ENCODE measurements around the gene AP1S1. TPM values are rescaled to one million over a fixed set of nuclear protein-coding genes. Genes with fewer than 3 reads are reported as not detected.
"Not testable (repeated sequence)": the region's sequence is repeated elsewhere in the genome, so short reads cannot be mapped to it uniquely, and the experiment has no call there.

Gene AP1S1
- total RNA-seq (10 to 100 TPM in 1 of 5 experiments, 1 to 10 TPM in 4; 6.2 to 39.4 (median 8.3) TPM), polyA plus RNA-seq (1 to 10 TPM; 3.3 to 6.9 TPM), total RNA-seq (3.5 reads per million, percentile 18 among the genes with 10 or more reads in this experiment)

DNA sequence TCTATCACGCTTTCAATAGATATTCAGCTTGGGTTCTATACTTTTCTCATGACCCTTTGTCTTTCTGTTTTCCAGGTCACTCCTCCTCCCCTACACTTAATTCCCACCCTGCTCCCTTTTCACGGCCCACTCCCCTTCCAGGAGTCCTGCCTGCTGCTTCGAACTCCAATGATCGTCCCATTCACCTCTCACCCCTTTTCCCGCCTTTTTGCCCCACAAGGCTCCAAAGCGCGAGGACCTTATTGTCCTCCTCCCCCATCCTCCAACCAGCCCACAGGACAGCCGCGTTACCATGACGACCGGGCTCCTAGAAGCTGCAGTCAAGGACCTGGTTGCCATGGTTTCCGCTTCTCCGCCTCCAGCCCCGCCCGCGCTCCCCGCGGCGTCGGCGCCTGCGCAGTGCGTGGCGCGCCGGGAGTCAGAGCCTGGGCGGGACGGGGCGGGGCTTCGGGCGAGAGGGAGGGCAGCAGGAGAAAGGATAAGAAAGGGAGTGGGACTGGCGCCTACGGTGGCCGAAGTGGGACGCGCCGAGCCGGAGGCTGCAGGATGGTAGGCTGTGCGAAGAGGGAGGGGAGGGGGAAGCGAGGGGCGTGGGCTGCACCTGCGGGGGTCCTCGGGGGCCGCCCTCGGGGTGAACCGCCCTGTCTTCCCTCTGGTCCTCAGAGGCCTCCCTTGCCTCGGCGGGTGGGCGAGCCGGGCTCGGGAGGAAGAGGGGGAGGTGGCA lies at the start of gene AP1S1:
Gene AP1S1 (plus strand): TSS at position 508 of the 724 bp plus-strand sequence. CDS start 39 bp downstream, at position 547.
- Mint-ChIP-seq H3K9me3 (peaks cover 0 to 1% (median 0%) of the 10 kb centered on the region in 11 donors), H3K27ac (peak within 1 kb of the TSS in 8 of 9 donors; percentile 29 to 95 (median 78)), H3K4me1 (peaks cover 10 to 21% (median 13%) of the 10 kb centered on the region in 7 donors), H3K36me3 (peaks cover 0 to 20% (median 6%) of the 10 kb centered on the region in 5 donors), H3K27me3 (peaks cover 7 to 24% (median 8%) of the 10 kb centered on the region in 5 donors), H3K4me3 (peak within 1 kb of the TSS; percentile 70 to 91 (median 84))
- peak; percentile 82 to 94 (median 90) for DNase-seq
- ChIA-PET CTCF (interaction anchor here (0.5 to 0.6 kb wide), 2 partner anchors 33 to 137 kb away, joined by 3 to 4 read pairs; no protein-coding TSS in a partner anchor), POLR2A (no interaction called here)
- Histone ChIP-seq H3K36me3 (ENCODE audit: control insufficient read depth in 2 of 3, insufficient read depth in 3 of 3, low read length in 3 of 3) (peaks cover 0 to 16% (median 0%) of the 10 kb centered on the region in 3 experiments), H3K27me3 (ENCODE audit: control insufficient read depth in 2 of 2, insufficient read depth in 2 of 2, low read length in 2 of 2) (no peaks in the 10 kb centered on the region), H3K9me3 (ENCODE audit: control insufficient read depth in 2 of 3, low read length in 3 of 3) (no peaks in the 10 kb centered on the region), H3K4me1 (ENCODE audit: control insufficient read depth in 2 of 2, insufficient read depth in 2 of 2, low read length in 2 of 2) (peaks cover 10% of the 10 kb centered on the region in 2 donors), H3K4me3 (ENCODE audit: low read length) (peak within 1 kb of the TSS; percentile 62), H3K27ac (ENCODE audit: low read depth, low read length) (peak within 1 kb of the TSS; percentile 42)
- peak; percentile 95 for ATAC-seq
- intact Hi-C loops (cut with micrococcal nuclease) = loop anchor here (1.0 to 2.0 kb wide), 5 partner anchors 11 to 725 kb away; partner anchors contain the start of genes VGF (in 2 of the 2), ZNHIT1 (in 2 of the 2), MEPCE (in 1 of the 2) and ZCWPW1 (in 1 of the 2)

- peaks cover 0 to 12% (median 5%) of the 10 kb centered on the region in 7 donors for H3K4me1 Mint-ChIP-seq
- intact Hi-C loops (cut with micrococcal nuclease) = no loop called here
- ChIA-PET CTCF (no interaction called here), POLR2A (no interaction called here)
- Histone ChIP-seq H3K4me3 (ENCODE audit: low read length) (no peak overlapping the region), H3K4me1 (ENCODE audit: control insufficient read depth in 2 of 2, insufficient read depth in 2 of 2, low read length in 2 of 2) (no peaks in the 10 kb centered on the region), H3K27ac (ENCODE audit: low read depth, low read length) (no peak overlapping the region), H3K27me3 (ENCODE audit: control insufficient read depth in 2 of 2, insufficient read depth in 2 of 2, low read length in 2 of 2) (no peaks in the 10 kb centered on the region), H3K9me3 (ENCODE audit: control insufficient read depth in 2 of 3, low read length in 3 of 3) (no peaks in the 10 kb centered on the region), H3K36me3 (ENCODE audit: control insufficient read depth in 2 of 3, insufficient read depth in 3 of 3, low read length in 3 of 3) (no peaks in the 10 kb centered on the region)
- H3K9me3 Mint-ChIP-seq = peaks cover 0 to 1% (median 0%) of the 10 kb centered on the region in 11 donors
- DNase-seq = no peak
- no peaks in the 10 kb centered on the region for H3K36me3 Mint-ChIP-seq
- no peak overlapping the region for H3K4me3 Mint-ChIP-seq
- H3K27ac Mint-ChIP-seq = no peak overlapping the region
- ATAC-seq = no peak
- peaks cover 28 to 42% (median 36%) of the 10 kb centered on the region in 5 donors for H3K27me3 Mint-ChIP-seq
These were observed 49.5 kb upstream of the AP1S1 start for GRCh38 chr7:101104799-101105198.

- H3K4me3 ChIP-seq (ENCODE audit: low read length); POLR2A ChIA-PET; ATAC-seq; H3K27ac Mint-ChIP-seq; H3K9me3 Mint-ChIP-seq; H3K4me1 ChIP-seq (ENCODE audit: control insufficient read depth in 2 of 2, insufficient read depth in 2 of 2, low read length in 2 of 2); H3K4me1 Mint-ChIP-seq; H3K36me3 ChIP-seq (ENCODE audit: control insufficient read depth in 2 of 3, insufficient read depth in 3 of 3, low read length in 3 of 3); H3K27ac ChIP-seq (ENCODE audit: low read depth, low read length); H3K4me3 Mint-ChIP-seq; H3K27me3 ChIP-seq (ENCODE audit: control insufficient read depth in 2 of 2, insufficient read depth in 2 of 2, low read length in 2 of 2); H3K9me3 ChIP-seq (ENCODE audit: control insufficient read depth in 2 of 3, low read length in 3 of 3); DNase-seq; intact Hi-C loops (cut with micrococcal nuclease); H3K36me3 Mint-ChIP-seq; CTCF ChIA-PET: not testable (repeated sequence)
- peaks cover 28 to 42% (median 32%) of the 10 kb centered on the region in 5 donors for H3K27me3 Mint-ChIP-seq
These were observed 49.0 kb upstream of the AP1S1 start for GRCh38 chr7:101105248-101105647.

DNA sequence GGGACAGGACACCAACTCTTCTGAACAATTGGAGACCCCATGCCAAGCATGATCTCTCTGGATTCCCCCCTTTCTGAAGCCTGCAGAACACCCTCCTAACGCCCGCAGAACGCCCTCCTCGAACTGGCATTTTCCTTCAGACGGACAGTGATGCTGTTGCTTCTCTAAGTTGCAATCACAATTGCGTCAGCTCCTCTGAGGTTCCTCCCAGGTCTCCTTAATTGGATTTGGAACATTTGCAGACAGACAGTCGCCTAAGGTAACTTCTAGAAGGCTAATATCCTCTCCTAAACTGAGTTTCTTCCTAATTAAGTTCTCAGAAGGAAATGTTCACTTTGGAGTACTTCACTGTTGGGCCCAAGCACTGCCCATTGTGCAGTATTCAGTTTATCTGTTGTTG lies 47.9 kb upstream of the AP1S1 start:
- no peak for ATAC-seq
- Mint-ChIP-seq H3K4me3 (no peak overlapping the region), H3K4me1 (no peaks in the 10 kb centered on the region), H3K27ac (no peak overlapping the region), H3K9me3 (peaks cover 0 to 1% (median 0%) of the 10 kb centered on the region in 11 donors), H3K27me3 (peaks cover 21 to 32% (median 28%) of the 10 kb centered on the region in 5 donors), H3K36me3 (no peaks in the 10 kb centered on the region)
- CTCF ChIA-PET = no interaction called here
- POLR2A ChIA-PET = no interaction called here
- intact Hi-C loops (cut with micrococcal nuclease) = no loop called here
- H3K36me3 ChIP-seq (ENCODE audit: control insufficient read depth in 2 of 3, insufficient read depth in 3 of 3, low read length in 3 of 3) = no peaks in the 10 kb centered on the region
- H3K27ac ChIP-seq (ENCODE audit: low read depth, low read length) = no peak overlapping the region
- H3K27me3 ChIP-seq (ENCODE audit: control insufficient read depth in 2 of 2, insufficient read depth in 2 of 2, low read length in 2 of 2) = no peaks in the 10 kb centered on the region
- no peaks in the 10 kb centered on the region for H3K9me3 ChIP-seq (ENCODE audit: control insufficient read depth in 2 of 3, low read length in 3 of 3)
- H3K4me3 ChIP-seq (ENCODE audit: low read length) = no peak overlapping the region
- DNase-seq = no peak
- no peaks in the 10 kb centered on the region for H3K4me1 ChIP-seq (ENCODE audit: control insufficient read depth in 2 of 2, insufficient read depth in 2 of 2, low read length in 2 of 2)

DNA sequence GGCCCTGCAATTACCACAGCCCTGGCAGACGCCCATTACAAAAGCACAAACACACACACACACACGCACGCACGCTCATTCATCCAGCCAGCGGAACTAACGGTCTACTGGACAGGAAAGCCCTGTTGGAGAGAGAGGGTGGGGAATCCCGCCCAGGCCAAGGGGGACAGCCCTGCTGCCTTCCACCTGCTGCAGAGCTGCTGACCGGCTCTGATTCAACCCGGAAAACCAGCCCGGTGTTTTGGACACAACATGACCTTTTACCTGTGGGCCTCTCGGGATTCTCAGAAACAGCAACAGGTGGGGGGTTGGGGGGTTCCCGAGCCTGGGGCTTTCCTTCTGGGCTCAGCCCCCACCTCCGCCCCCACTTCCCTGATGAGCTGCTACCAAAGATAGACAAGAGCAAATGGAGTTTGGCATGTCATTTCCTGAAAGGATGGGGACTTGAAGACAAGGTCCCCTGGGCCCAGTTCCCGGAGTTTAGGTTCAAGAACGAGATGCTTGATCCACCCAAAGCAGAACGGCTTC lies 45.9 kb upstream of the AP1S1 start:
- H3K36me3 Mint-ChIP-seq = no peaks in the 10 kb centered on the region

GRCh38 chr7:101108961-101109360 lies 45.3 kb upstream of the AP1S1 start:
- H3K4me3 Mint-ChIP-seq = no peak overlapping the region
- Histone ChIP-seq H3K27ac (ENCODE audit: low read depth, low read length) (no peak overlapping the region), H3K4me3 (ENCODE audit: low read length) (no peak overlapping the region), H3K27me3 (ENCODE audit: control insufficient read depth in 2 of 2, insufficient read depth in 2 of 2, low read length in 2 of 2) (no peaks in the 10 kb centered on the region), H3K9me3 (ENCODE audit: control insufficient read depth in 2 of 3, low read length in 3 of 3) (no peaks in the 10 kb centered on the region), H3K4me1 (ENCODE audit: control insufficient read depth in 2 of 2, insufficient read depth in 2 of 2, low read length in 2 of 2) (no peaks in the 10 kb centered on the region), H3K36me3 (ENCODE audit: control insufficient read depth in 2 of 3, insufficient read depth in 3 of 3, low read length in 3 of 3) (no peaks in the 10 kb centered on the region)
- no peaks in the 10 kb centered on the region for H3K36me3 Mint-ChIP-seq
- peaks cover 8 to 17% (median 14%) of the 10 kb centered on the region in 5 donors for H3K27me3 Mint-ChIP-seq
- no peaks in the 10 kb centered on the region for H3K9me3 Mint-ChIP-seq
- ChIA-PET CTCF (interaction anchor here (0.5 kb wide), 1 partner anchor 34 kb away, joined by 7 read pairs; no protein-coding TSS in a partner anchor), POLR2A (no interaction called here)
- no peaks in the 10 kb centered on the region for H3K4me1 Mint-ChIP-seq
- ATAC-seq = no peak
- no peak overlapping the region for H3K27ac Mint-ChIP-seq
- intact Hi-C loops (cut with micrococcal nuclease) = no loop called here
- DNase-seq = no peak

More for the DNA sequence above, 45.9 kb upstream of the AP1S1 start:
- Mint-ChIP-seq H3K4me1 (no peaks in the 10 kb centered on the region), H3K4me3 (no peak overlapping the region), H3K9me3 (no peaks in the 10 kb centered on the region), H3K27ac (no peak overlapping the region), H3K27me3 (peaks cover 11 to 23% (median 20%) of the 10 kb centered on the region in 5 donors)
- Histone ChIP-seq H3K4me3 (ENCODE audit: low read length) (no peak overlapping the region), H3K27me3 (ENCODE audit: control insufficient read depth in 2 of 2, insufficient read depth in 2 of 2, low read length in 2 of 2) (no peaks in the 10 kb centered on the region), H3K36me3 (ENCODE audit: control insufficient read depth in 2 of 3, insufficient read depth in 3 of 3, low read length in 3 of 3) (no peaks in the 10 kb centered on the region), H3K9me3 (ENCODE audit: control insufficient read depth in 2 of 3, low read length in 3 of 3) (no peaks in the 10 kb centered on the region), H3K4me1 (ENCODE audit: control insufficient read depth in 2 of 2, insufficient read depth in 2 of 2, low read length in 2 of 2) (no peaks in the 10 kb centered on the region), H3K27ac (ENCODE audit: low read depth, low read length) (no peak overlapping the region)
- ChIA-PET CTCF (no interaction called here), POLR2A (no interaction called here)
- ATAC-seq (peak; percentile 66), DNase-seq (no peak)
- intact Hi-C loops (cut with micrococcal nuclease) = no loop called here
